GM12801 (cell line): Measurements from ENCODE around the gene CD2AP.

Experiments used
- CTCF ChIP-seq: IDR thresholded peaks from one replicate; pipeline ENCODE4 v1.5.1; 2011; ENCODE audit warnings: control low read depth; ENCODE audit not compliant: insufficient read length; ENCODE audit errors: extremely low read depth

Gene CD2AP

GRCh38 chr6:47471911-47472310 is 5.7 kb upstream of the CD2AP start:
- TF ChIP-seq CTCF: no peak

GRCh38 chr6:47473791-47474346 is 3.7 kb upstream of the CD2AP start:
- no peak for TF ChIP-seq CTCF

- no peak for TF ChIP-seq CTCF
These were observed 2.2 kb upstream of the CD2AP start for GRCh38 chr6:47475319-47475816.

- no peak for TF ChIP-seq CTCF
These were observed 650 bp upstream of the CD2AP start for GRCh38 chr6:47476781-47477496.

GRCh38 chr6:47478233-47479139 is 897 bp downstream of the CD2AP start:
- TF ChIP-seq CTCF: no peak

GRCh38 chr6:47479140-47479508 is 1.5 kb downstream of the CD2AP start:
- TF ChIP-seq CTCF: no peak

- TF ChIP-seq CTCF: no peak
These were observed 2.3 kb downstream of the CD2AP start for GRCh38 chr6:47479874-47480273.
